RWPE1 (cell line): ENCODE measurements around the gene ADAMTS2.

ENCODE experiments used
- CTCF ChIA-PET: fragments of 350-600 bp; sonication (Branson Sonifier 250); formaldehyde crosslinking; extraction: SDS; loops from one replicate; lab custom pipeline; 2021; lab: Yijun Ruan, JAX
- POLR2A ChIA-PET: fragments of 400-600 bp; formaldehyde crosslinking; extraction: SDS; loops from one replicate; lab custom pipeline; 2020; ENCODE audit warnings: antibody characterized with exemption; ENCODE audit not compliant: low non-redundant PET; lab: Yijun Ruan, JAX
- DNase-seq: peaks from one replicate; pipeline ENCODE4 v3.0.0; 2012; ENCODE audit warnings: low spot score
- H3K27ac ChIP-seq: fragments of 450-650 bp; 2 replicates; pipeline ENCODE4 v1.5.1; 2017
- CTCF ChIP-seq: fragments of 450-650 bp; conservative IDR thresholded peaks from 2 replicates; pipeline ENCODE4 v1.5.1; 2017; ENCODE audit warnings: low read depth, mild to moderate bottlenecking

The ADAMTS2 gene

GRCh38 chr5:179340465-179340864, 4.8 kb downstream of the ADAMTS2 start:
- ChIA-PET POLR2A (no interaction called here), CTCF (no interaction called here)
- no peak for TF ChIP-seq CTCF
- no peak overlapping the region for H3K27ac ChIP-seq
- DNase-seq, result no peak

DNA sequence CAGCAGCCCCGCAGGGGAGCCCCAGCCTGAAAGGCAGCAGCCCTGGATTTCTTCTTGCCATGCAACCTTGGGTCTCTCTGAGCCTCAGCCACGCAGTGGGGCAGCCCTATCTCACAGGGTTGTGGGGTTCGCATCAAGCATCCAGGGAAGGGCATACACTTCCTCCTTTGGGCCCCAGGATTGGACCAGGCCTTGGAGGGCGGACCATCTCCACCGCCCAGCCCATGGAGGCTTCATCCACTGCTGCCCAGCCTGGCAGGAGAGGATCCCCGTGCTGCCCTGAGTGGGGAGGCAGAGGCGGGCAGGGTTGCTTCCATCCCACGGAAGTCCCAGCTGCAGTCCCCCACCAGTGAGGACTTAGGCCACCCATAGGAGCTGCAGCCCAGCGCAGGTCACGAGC, 5.3 kb downstream of the ADAMTS2 start:
- DNase-seq, result no peak
- no peak overlapping the region for H3K27ac ChIP-seq
- ChIA-PET POLR2A (no interaction called here), CTCF (no interaction called here)
- TF ChIP-seq CTCF, result no peak

DNA sequence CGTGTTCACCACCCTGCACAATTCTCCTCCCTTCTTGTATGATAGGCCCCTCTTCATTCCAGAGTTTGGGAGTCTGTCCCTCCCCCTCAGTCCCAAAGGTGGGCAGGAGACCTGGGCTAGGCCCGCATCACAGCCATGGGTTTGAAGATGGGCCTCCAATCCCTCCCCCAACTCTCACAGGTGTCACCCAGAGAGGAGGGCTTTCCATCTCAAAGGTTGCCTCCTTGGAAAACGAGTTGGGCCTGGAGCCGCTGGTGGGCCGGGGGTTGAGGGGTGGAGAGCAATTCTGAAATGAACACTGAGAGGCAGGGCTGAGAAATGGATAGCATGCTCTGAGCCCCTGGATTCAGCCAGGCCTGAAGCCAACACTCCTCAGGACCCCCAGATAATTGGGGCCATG, 6.2 kb downstream of the ADAMTS2 start:
- POLR2A ChIA-PET, result no interaction called here
- H3K27ac ChIP-seq, result no peak overlapping the region
- TF ChIP-seq CTCF, result no peak
- CTCF ChIA-PET, result no interaction called here
- no peak for DNase-seq

DNA sequence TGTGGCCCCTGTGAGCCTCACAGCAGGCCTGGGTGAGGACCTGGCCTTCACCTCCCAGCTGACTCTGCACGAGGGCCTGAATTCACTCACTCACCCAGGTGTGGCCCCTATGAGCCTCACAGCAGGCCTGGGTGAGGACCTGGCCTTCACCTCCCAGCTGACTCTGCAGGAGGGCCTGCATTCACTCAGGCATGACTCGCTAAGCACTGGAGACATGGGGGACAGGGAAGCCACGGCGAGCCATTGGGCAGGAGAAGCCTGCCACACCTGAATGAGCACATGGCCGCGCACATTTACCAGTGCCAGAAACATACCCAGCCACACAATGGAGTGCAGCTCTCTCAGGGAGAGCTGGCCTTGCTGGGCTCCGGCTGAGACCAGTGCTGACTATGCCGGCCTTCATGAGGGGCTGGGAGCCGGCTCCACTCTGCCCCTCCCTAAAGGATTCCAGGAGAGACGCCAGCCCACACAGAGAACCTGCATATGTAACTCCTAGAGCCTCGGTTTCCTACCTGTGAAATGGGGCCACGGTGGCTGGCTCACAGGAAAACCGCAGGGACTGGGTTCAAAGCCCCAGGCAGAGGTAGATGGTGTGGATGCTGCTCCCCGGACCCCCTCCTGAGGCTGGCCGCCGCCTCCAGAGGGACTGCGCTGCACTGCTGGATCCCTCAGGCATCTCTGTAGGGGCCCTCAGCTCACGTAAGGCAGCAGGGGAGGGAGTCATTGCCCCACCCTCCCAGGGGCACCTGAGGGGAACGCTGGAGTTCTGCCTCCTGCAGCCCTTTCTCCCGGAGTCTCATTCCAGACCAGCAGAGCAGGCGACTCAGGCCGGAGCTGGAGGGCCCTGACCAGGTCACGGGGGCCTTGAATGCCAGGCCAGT, 7.2 kb downstream of the ADAMTS2 start:
- no peak for TF ChIP-seq CTCF
- no peak for DNase-seq
- CTCF ChIA-PET, result interaction anchor here (0.6 kb wide), 2 partner anchors 28 to 170 kb away, joined by 3 to 4 read pairs; no protein-coding TSS in a partner anchor
- POLR2A ChIA-PET, result no interaction called here
- no peak overlapping the region for H3K27ac ChIP-seq

- ChIA-PET CTCF (interaction anchor here (0.5 to 0.6 kb wide), 2 partner anchors 27 to 94 kb away, joined by 3 to 4 read pairs; no protein-coding TSS in a partner anchor), POLR2A (no interaction called here)
- no peak for DNase-seq
- H3K27ac ChIP-seq, result no peak overlapping the region
- no peak for TF ChIP-seq CTCF
Observed at GRCh38 chr5:179336871-179337795, 8.1 kb downstream of the ADAMTS2 start.
